Raji (cell line): ENCODE data around the gene OR9G1.

Source experiments
- POLR2A ChIP-seq: IDR thresholded peaks from 2 replicates; pipeline ENCODE4 v1.6.1; 2011; ENCODE audit warnings: low read depth, low read length, control low read depth; ENCODE audit not compliant: insufficient read depth

Gene OR9G1

GRCh38 chr11:56698795-56699194 lies at the start of gene OR9G1:
Gene OR9G1, plus strand, starts transcription at chr11:56699095. Its CDS starts 1,293 bp downstream, at chr11:56700388.
- no peak for TF ChIP-seq POLR2A

DNA sequence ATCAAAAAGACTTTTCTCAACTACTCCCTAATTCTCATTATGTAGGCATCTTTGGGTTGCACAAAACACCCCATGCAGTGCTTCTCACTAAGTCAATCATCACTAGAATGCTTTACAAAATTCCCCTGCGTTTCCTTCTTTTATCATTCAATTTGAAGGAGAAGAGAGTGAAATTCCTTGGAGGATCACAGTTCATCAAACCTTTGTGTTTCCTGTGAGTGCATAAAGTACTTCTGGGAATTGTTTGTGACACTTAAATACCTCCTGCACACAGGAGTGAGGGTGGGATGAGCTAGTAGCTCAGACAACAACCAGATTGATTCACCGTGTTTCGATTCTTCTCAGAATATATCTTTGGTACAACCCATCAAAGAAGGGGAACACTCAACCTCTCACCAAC lies 39.1 kb upstream of the OR9G1 start:
- no peak for TF ChIP-seq POLR2A

- TF ChIP-seq POLR2A, result no peak
Observed at GRCh38 chr11:56663386-56663785, 35.5 kb upstream of the OR9G1 start, which contains the start of gene OR5AR1. Gene OR5AR1, plus strand, starts transcription at chr11:56663686. Its CDS starts 0 bp downstream, at chr11:56663686.

- TF ChIP-seq POLR2A, result no peak
Observed at GRCh38 chr11:56670984-56671383, 27.9 kb upstream of the OR9G1 start.

DNA sequence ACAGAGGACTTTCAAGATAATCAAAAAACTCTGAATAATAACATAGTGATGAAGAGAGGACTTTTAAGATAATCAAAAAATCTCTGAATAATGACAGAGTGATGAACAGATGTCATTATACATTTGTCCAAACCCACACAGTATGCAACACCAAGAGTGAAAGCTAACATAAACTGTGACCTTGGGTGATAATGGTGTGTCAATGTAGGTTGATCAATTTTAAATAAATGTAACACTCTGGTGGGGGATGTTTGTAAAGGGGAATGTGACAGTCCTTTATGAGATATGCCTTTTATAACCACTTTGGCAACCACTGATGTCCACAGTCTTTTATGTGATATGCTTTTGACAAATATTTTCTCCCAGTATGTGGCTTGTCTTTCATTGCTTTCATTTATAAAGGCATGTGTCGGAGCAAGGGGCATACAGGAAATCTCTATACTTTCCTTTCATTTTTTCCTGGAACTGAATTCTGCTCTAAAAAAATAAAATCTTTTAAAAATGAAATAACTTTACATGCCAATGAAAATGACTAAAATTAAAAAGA lies 10.3 kb upstream of the OR9G1 start:
- TF ChIP-seq POLR2A, result no peak

GRCh38 chr11:56693428-56693827 lies 5.5 kb upstream of the OR9G1 start:
- TF ChIP-seq POLR2A, result no peak

DNA sequence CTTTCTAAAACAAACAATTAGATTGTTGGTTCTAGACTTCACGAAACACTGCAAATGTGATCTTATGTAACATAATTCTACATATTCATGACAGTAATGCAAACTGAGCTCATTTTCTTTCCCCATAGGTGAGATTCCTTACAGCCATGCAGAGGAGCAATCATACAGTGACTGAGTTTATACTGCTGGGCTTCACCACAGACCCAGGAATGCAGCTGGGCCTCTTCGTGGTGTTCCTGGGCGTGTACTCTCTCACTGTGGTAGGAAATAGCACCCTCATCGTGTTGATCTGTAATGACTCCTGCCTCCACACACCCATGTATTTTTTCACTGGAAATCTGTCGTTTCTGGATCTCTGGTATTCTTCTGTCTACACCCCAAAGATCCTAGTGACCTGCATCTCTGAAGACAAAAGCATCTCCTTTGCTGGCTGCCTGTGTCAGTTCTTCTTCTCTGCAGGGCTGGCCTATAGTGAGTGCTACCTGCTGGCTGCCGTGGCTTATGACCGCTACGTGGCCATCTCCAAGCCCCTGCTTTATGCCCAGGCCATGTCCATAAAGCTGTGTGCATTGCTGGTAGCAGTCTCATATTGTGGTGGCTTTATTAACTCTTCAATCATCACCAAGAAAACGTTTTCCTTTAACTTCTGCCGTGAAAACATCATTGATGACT lies 1.5 kb downstream of the OR9G1 start:
- no peak for TF ChIP-seq POLR2A

- no peak for TF ChIP-seq POLR2A
Observed at GRCh38 chr11:56700914-56701485, 2.1 kb downstream of the OR9G1 start.

GRCh38 chr11:56705784-56706396 lies 7.0 kb downstream of the OR9G1 start:
- no peak for TF ChIP-seq POLR2A

DNA sequence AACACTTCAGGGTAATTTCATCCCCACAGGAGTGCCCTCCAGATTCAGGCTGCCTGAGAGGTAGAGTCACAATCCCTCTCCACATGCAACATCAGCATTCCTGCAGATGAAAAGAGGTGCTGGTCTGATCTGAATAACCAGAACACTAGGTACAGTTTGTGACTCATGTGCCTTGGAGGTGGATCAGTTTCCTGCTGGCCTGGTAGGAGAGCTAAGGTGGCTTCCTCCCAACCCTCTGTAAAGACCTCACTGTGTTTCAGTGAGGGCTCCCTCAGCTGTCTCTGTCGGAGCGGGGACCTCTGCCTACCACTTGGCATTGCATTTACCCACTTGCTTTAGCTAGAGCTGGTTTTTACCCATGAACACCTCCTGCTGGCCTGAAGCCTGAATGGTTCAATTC lies 7.6 kb downstream of the OR9G1 start:
- TF ChIP-seq POLR2A, result no peak

- TF ChIP-seq POLR2A, result no peak
Observed at GRCh38 chr11:56714206-56714605, 15.3 kb downstream of the OR9G1 start.

- no peak for TF ChIP-seq POLR2A
Observed at GRCh38 chr11:56716379-56716854, 17.5 kb downstream of the OR9G1 start.

- no peak for TF ChIP-seq POLR2A
Observed at GRCh38 chr11:56720513-56720912, 21.6 kb downstream of the OR9G1 start.

- TF ChIP-seq POLR2A, result no peak
Observed at GRCh38 chr11:56740107-56740506, 41.2 kb downstream of the OR9G1 start.

DNA sequence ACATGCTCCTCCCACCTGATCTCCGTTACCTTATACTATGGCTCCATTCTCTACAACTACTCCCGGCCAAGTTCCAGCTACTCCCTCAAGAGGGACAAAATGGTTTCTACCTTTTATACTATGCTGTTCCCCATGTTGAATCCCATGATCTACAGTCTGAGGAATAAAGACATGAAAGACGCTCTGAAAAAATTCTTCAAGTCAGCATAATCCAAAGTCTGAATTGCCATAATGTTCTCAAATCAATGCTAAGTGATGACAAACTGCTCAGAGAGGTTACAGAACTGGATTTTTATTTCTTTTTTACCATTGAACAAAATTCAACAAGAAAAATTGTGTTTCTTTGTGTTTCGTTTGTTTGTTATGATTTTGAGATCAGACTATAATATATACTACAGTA lies 42.0 kb downstream of the OR9G1 start:
- no peak for TF ChIP-seq POLR2A

DNA sequence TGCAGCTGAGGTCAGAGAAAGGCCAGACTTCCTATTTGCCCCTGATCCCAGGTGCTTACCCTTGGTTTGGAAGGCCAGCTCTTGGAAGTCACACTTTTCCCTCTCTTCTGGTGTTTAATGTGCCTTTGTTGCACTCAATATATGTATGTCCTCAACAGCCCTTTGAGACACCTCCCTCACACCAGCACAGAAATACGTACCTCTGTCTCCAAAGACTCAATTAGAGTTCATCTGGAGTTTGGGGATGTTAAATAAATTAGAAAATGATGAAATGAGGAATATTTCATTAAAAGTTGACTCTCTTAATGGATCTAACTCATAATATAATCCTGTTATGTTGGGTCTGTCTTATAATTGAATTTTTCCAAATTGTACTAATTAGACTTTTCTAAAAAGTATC lies 49.7 kb downstream of the OR9G1 start, which contains the start of gene OR9G4:
Gene OR9G4 (minus strand): TSS at position 101 of the 400 bp plus-strand sequence. CDS start 4,931 bp downstream, outside the sequence.
- no peak for TF ChIP-seq POLR2A
